ENCODE results near the gene TRMT2A. TPM values are rescaled to one million over a fixed set of nuclear protein-coding genes. Genes with fewer than 3 reads are reported as not detected.

TRMT2A gene
- total RNA-seq, 1 experiment from 2014 or later, result 54.8 TPM

DNA sequence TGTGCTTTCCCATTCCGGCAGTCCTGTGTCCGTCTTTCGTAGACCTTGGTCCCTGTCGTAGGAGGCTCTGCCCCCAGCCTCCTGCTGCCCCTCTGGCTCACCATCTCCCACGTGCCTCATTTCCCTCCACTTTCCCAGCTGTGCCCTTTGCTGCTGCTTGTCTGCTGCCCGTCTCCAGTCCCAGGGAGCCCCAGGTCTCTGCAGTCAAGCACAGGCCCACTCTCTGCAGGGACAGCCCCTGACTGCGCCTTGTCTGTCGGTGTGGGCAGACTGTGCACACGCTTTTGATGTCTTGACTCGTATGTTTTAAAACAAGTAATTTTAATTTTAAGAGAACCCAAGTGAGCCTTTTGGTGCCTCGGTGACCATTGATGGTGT lies 24.6 kb downstream of the TRMT2A start:
- Histone ChIP-seq H3K79me2 (ENCODE audit: low read length) (peaks cover 22% of the 10 kb centered on the region), H3K4me1 (ENCODE audit: low read length) (no peaks in the 10 kb centered on the region), H3K27me3 (ENCODE audit: low read length) (no peaks in the 10 kb centered on the region), H3K4me3 (ENCODE audit: low read length) (no peak overlapping the region), H3K36me3 (ENCODE audit: insufficient read depth, low read length) (peaks cover 86% of the 10 kb centered on the region), H3K27ac (ENCODE audit: low read length) (no peak overlapping the region), H2AFZ (ENCODE audit: low read length) (no peak overlapping the region), H3K9me2 (replicated peaks; ENCODE audit: insufficient read depth, low read length) (no peaks in the 10 kb centered on the region), H3K9me3 (ENCODE audit: low read length) (peaks cover 7% of the 10 kb centered on the region), H3K4me2 (ENCODE audit: low read depth, low read length, poor library complexity, severe bottlenecking) (no peak overlapping the region), H3K9ac (ENCODE audit: low read length) (no peak overlapping the region), H4K20me1 (ENCODE audit: insufficient read depth, low read depth, low read length) (no peaks in the 10 kb centered on the region)
- DNase-seq, result no peak

DNA sequence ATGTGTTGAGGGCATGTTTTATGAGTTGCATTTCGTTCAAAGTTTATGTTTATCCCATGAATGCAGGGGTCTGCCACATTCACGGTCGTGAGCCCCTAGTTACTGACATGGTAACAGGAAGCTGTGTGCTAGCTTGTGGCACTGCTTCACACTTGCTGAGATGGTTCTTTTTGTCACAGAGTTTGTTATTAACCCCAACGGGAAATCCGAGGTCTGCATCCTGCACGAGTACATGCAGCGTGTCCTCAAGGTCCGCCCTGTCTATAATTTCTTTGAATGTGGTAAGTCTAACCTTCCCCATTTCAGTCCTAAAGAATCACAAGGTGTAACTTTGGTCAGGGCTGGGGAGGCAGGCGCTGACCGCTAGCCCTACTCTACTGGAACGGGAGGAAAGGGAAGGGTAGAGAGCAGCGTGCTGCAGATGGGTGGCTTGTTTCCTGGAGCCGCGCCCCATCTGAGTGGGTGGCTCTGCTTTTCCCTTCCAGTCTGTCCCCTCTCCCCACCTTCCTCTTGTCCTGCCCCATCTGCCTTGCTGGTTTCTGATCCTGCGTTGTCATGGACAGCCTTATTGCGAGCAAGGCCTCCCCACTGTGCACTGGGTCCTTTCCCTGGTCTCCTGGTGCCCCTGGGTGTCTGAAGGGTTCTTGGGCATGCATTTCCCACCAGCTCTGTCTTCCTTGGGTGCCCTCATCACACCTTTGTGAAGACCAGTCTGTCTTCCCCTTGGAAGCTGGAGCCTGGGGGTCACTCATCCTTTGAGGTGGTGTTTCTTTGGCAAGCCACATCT lies 25.1 kb downstream of the TRMT2A start:
- H3K36me3 ChIP-seq (ENCODE audit: insufficient read depth, low read length), result peaks cover 85% of the 10 kb centered on the region
- no peaks in the 10 kb centered on the region for H3K9me2 ChIP-seq (replicated peaks; ENCODE audit: insufficient read depth, low read length)
- H3K4me1 ChIP-seq (ENCODE audit: low read length), result no peaks in the 10 kb centered on the region

DNA sequence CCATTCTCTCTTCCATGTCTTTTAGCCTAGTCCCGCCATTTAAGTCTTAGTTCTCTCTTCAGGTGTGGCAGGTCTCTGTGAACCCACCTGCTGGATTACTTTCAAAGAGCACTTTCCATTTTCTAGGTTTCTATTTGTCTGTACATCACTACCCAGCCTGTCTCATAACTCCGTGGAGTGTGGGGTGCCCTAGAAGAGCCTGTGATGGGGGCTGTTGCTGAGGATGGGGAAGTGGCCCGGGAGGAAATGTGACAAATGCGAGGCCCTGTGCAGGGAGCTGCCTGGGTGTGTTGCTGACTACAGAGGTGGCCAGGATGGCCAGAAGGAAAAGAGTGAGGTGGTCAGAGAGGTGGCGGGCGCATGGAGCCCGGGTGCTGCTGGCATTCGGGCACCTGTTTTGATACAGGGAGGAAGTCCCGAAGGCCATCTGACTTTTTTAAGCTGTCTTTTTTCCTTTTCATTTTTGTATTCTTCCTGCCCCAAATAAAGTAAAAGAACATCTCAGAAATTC lies 26.2 kb downstream of the TRMT2A start:
- Histone ChIP-seq H3K36me3 (ENCODE audit: insufficient read depth, low read length) (peaks cover 85% of the 10 kb centered on the region), H3K79me2 (ENCODE audit: low read length) (peaks cover 16% of the 10 kb centered on the region), H3K4me2 (ENCODE audit: low read depth, low read length, poor library complexity, severe bottlenecking) (no peak overlapping the region), H3K9me2 (replicated peaks; ENCODE audit: insufficient read depth, low read length) (no peaks in the 10 kb centered on the region), H3K4me3 (ENCODE audit: low read length) (no peak overlapping the region), H3K27ac (ENCODE audit: low read length) (no peak overlapping the region), H3K9ac (ENCODE audit: low read length) (no peak overlapping the region), H2AFZ (ENCODE audit: low read length) (no peak overlapping the region), H3K27me3 (ENCODE audit: low read length) (no peaks in the 10 kb centered on the region), H3K9me3 (ENCODE audit: low read length) (no peaks in the 10 kb centered on the region; the same call in 1 of the 2 replicates), H4K20me1 (ENCODE audit: insufficient read depth, low read depth, low read length) (no peaks in the 10 kb centered on the region), H3K4me1 (ENCODE audit: low read length) (no peaks in the 10 kb centered on the region)
- no peak for DNase-seq

More for the DNA sequence above, 25.1 kb downstream of the TRMT2A start:
- Histone ChIP-seq H2AFZ (ENCODE audit: low read length) (no peak overlapping the region), H3K27me3 (ENCODE audit: low read length) (no peaks in the 10 kb centered on the region), H3K4me3 (ENCODE audit: low read length) (no peak overlapping the region), H4K20me1 (ENCODE audit: insufficient read depth, low read depth, low read length) (no peaks in the 10 kb centered on the region), H3K9me3 (ENCODE audit: low read length) (peaks cover 7% of the 10 kb centered on the region), H3K4me2 (ENCODE audit: low read depth, low read length, poor library complexity, severe bottlenecking) (no peak overlapping the region), H3K9ac (ENCODE audit: low read length) (no peak overlapping the region), H3K27ac (ENCODE audit: low read length) (no peak overlapping the region), H3K79me2 (ENCODE audit: low read length) (peaks cover 16% of the 10 kb centered on the region)
- DNase-seq, result no peak

DNA sequence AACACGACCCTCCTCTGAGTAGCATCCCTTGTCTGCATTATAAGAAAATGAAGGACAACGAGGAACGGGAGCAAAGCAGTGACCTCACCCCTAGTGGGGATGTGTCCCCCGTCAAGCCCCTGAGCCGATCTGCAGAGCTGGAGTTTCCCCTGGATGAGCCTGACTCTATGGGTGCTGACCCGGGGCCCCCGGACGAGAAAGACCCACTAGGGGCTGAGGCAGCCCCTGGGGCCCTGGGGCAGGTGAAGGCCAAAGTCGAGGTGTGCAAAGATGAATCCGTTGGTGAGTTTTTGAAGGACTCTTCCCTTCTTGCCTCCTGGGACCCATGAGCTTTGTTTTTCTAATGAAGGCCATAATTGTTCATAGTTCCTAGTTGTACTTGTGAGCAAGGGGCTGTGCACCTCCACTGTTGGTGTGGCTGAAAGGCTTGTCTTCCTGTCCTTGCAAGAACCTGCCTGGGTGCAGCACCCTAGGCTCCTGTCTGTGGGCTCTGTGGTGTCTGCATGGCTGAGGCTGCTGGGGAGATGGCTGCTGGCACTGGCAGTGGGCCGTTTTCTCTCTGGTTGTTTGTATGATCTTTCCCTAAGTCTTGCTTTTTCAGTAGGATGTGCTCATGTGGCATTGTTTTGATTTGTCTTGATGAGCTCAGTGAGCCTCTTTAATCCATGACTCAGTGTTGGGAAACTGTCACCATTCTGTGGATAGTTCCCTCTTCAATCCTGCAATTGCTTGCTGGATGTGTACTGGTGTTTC lies 26.9 kb downstream of the TRMT2A start:
- H3K27ac ChIP-seq (ENCODE audit: low read length), result no peak overlapping the region

DNA sequence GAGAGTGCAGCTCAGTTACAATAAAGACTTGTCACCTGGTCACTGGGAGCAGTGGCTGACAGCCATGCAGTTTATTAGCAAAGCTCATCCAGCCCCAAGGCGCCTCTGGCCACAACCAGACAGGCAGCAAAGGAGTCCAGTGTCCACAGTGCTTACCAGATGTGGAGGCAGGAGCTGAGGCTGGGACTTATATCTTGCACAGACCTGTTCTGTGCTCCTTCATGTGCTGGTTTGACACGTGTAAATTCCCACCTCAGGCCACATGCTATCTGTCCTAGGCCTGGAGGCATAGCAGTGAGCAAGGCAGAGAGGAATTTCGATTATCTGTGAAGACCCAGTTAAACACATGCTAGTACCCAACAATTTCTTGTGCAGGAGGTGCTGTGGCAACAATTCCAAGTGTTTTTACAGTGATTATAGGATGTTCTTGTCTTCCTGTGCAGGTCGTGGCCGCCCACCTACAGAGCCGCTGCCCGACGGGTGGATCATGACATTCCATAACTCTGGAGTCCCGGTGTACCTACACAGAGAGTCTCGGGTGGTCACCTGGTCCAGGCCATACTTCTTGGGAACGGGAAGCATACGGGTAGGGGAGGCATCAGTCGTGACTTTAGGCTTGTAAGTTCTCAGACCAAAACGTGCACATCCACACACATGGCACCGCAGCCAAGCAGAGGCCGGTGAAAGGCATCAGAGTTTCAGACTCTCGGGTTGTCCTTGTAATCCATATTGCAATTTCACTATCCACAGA lies 27.6 kb downstream of the TRMT2A start:
- Histone ChIP-seq H3K27ac (ENCODE audit: low read length) (no peak overlapping the region), H3K9ac (ENCODE audit: low read length) (no peak overlapping the region), H3K4me1 (ENCODE audit: low read length) (no peaks in the 10 kb centered on the region), H3K36me3 (ENCODE audit: insufficient read depth, low read length) (peaks cover 78% of the 10 kb centered on the region), H3K9me2 (replicated peaks; ENCODE audit: insufficient read depth, low read length) (no peaks in the 10 kb centered on the region), H3K27me3 (ENCODE audit: low read length) (no peaks in the 10 kb centered on the region), H3K4me3 (ENCODE audit: low read length) (no peak overlapping the region), H2AFZ (ENCODE audit: low read length) (no peak overlapping the region), H3K79me2 (ENCODE audit: low read length) (peaks cover 26% of the 10 kb centered on the region), H3K9me3 (ENCODE audit: low read length) (no peaks in the 10 kb centered on the region), H3K4me2 (ENCODE audit: low read depth, low read length, poor library complexity, severe bottlenecking) (no peak overlapping the region), H4K20me1 (ENCODE audit: insufficient read depth, low read depth, low read length) (no peaks in the 10 kb centered on the region)
- DNase-seq, result no peak

More for the DNA sequence above, 26.9 kb downstream of the TRMT2A start:
- Histone ChIP-seq H3K9me3 (ENCODE audit: low read length) (no peaks in the 10 kb centered on the region), H2AFZ (ENCODE audit: low read length) (no peak overlapping the region), H4K20me1 (ENCODE audit: insufficient read depth, low read depth, low read length) (no peaks in the 10 kb centered on the region), H3K4me2 (ENCODE audit: low read depth, low read length, poor library complexity, severe bottlenecking) (no peak overlapping the region), H3K4me1 (ENCODE audit: low read length) (no peaks in the 10 kb centered on the region), H3K36me3 (ENCODE audit: insufficient read depth, low read length) (peaks cover 85% of the 10 kb centered on the region), H3K79me2 (ENCODE audit: low read length) (peaks cover 19% of the 10 kb centered on the region), H3K4me3 (ENCODE audit: low read length) (no peak overlapping the region), H3K9ac (ENCODE audit: low read length) (no peak overlapping the region), H3K27me3 (ENCODE audit: low read length) (no peaks in the 10 kb centered on the region), H3K9me2 (replicated peaks; ENCODE audit: insufficient read depth, low read length) (no peaks in the 10 kb centered on the region)
- DNase-seq, result no peak

DNA sequence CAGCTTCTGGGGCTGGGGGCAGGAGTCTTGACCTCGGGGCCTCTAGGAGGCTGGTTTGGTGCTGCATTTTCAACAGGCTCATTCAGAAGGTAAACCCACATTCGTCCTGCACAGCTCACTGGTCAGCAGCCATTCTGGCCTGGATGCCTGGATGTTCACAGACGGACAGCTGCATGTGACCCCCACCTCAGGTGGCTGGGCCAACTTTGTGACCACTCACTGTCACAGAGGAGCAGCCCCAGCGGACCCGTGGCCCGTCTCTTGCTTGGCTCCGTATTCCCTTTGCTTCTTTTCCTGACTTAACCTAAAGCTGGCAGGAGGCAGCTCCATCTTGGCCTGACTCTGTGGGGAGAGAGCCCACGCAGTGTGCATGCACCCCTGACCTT lies 28.8 kb downstream of the TRMT2A start:
- Histone ChIP-seq H3K27ac (ENCODE audit: low read length) (no peak overlapping the region), H3K9me2 (replicated peaks; ENCODE audit: insufficient read depth, low read length) (no peaks in the 10 kb centered on the region), H3K4me3 (ENCODE audit: low read length) (no peak overlapping the region), H3K4me1 (ENCODE audit: low read length) (peaks cover 5% of the 10 kb centered on the region; the same call in 1 of the 2 replicates), H3K9ac (ENCODE audit: low read length) (no peak overlapping the region), H3K27me3 (ENCODE audit: low read length) (no peaks in the 10 kb centered on the region), H3K4me2 (ENCODE audit: low read depth, low read length, poor library complexity, severe bottlenecking) (no peak overlapping the region), H3K9me3 (ENCODE audit: low read length) (no peaks in the 10 kb centered on the region), H4K20me1 (ENCODE audit: insufficient read depth, low read depth, low read length) (no peaks in the 10 kb centered on the region; the same call in 1 of the 2 replicates), H3K79me2 (ENCODE audit: low read length) (peaks cover 37% of the 10 kb centered on the region), H3K36me3 (ENCODE audit: insufficient read depth, low read length) (peaks cover 67% of the 10 kb centered on the region), H2AFZ (ENCODE audit: low read length) (no peak overlapping the region)
- no peak for DNase-seq

DNA sequence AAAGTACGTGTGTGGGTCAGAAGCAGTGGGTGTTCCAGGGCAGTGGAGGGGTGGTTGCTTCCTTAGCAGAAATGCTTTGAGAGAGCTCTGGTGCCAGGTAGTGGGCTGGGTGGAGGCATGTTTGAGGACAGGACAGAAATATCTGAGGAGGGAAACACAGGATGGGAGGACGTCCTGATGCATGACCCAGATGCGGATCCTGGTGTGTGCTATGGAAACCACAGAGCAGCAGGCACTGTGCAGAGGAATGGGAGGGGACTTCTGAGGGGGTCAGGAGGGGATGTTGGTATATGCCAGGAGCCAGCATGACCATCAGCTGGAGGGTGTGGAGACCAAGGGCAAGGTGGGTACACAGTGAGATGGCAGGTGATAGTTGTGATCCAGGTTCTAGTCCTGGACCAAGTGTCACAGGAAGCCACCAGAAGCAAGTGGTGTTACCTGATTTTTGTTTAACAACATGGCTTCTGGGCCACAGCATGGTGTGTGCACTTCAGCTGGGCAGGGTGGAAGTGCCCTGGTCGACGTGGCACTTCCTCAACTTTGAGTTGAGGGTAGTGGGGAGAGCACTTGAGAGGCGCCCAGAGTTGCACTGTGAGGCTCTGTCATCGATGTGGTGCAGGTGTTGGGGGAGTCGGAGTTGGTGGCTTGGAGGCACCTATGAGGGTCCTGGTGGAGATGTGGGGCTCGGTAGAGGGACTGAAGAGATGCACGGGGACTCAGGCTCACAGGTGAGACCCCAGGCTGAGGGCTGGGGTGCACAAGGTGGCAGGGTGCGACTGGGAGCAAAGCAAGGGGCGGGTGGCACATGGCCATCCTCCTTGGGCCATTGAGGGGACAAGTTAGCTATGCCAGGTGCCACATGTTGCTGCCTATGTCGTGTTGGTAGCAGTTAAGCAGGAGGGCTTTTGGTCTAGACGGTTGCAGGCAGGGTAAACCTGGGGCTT lies 29.4 kb downstream of the TRMT2A start:
- Histone ChIP-seq H3K79me2 (ENCODE audit: low read length) (peaks cover 44% of the 10 kb centered on the region), H3K27ac (ENCODE audit: low read length) (no peak overlapping the region), H3K9ac (ENCODE audit: low read length) (no peak overlapping the region), H3K4me1 (ENCODE audit: low read length) (peaks cover 12% of the 10 kb centered on the region; the same call in 1 of the 2 replicates), H3K27me3 (ENCODE audit: low read length) (no peaks in the 10 kb centered on the region), H3K9me3 (ENCODE audit: low read length) (no peaks in the 10 kb centered on the region), H2AFZ (ENCODE audit: low read length) (no peak overlapping the region), H4K20me1 (ENCODE audit: insufficient read depth, low read depth, low read length) (no peaks in the 10 kb centered on the region; the same call in 1 of the 2 replicates), H3K4me2 (ENCODE audit: low read depth, low read length, poor library complexity, severe bottlenecking) (no peak overlapping the region), H3K9me2 (replicated peaks; ENCODE audit: insufficient read depth, low read length) (no peaks in the 10 kb centered on the region), H3K4me3 (ENCODE audit: low read length) (no peak overlapping the region), H3K36me3 (ENCODE audit: insufficient read depth, low read length) (peaks cover 64% of the 10 kb centered on the region)
- DNase-seq, result no peak
